K562 (cell line): ENCODE data around the gene CHST15. TPM values are rescaled to one million over a fixed set of nuclear protein-coding genes. Genes with fewer than 3 reads are reported as not detected.

Source experiments
- ATAC-seq: fragments of 200-7000 bp; cut with Tn5 transposase; 3 replicates; pipeline ENCODE4 v1.9.1; 2020; ENCODE audit warnings: moderate library complexity
- BruUV-seq: library from RNA; stranded (reverse); fragments of 400-500 nt; replicated peaks from 2 replicates; lab custom pipeline; 2021; lab: Mats Ljungman, UMichigan
- CTCF ChIA-PET: fragments of 300-600 bp; formaldehyde crosslinking; extraction: SDS; loops from one replicate; lab custom pipeline; 2021; ENCODE audit warnings: low intra/inter-chr PET ratio; lab: Yijun Ruan, JAX
- POLR2A ChIA-PET: fragments of 300-600, 350-650 bp; sonication (Branson Sonifier 250); formaldehyde crosslinking; extraction: SDS; loops from one replicate; lab custom pipeline; 2021; ENCODE audit warnings: antibody characterized with exemption, inconsistent platforms; lab: Yijun Ruan, JAX
- DNase-seq, 4 experiments: peaks; one replicate each; pipeline versions ENCODE4 v3.0.0 to v3.0.0-alpha.2; 2011 to 2018; ENCODE audit warnings: low spot score in 3 of 4, mixed read lengths in 3 of 4; ENCODE audit errors: extremely low read depth in 1 of 4
- FAIRE-seq: peaks from 2 replicates; lab custom pipeline; 2011; peaks lifted over from hg19 to GRCh38; lab: Jason Lieb, UNC
- H2AFZ ChIP-seq: 2 replicates; pipeline ENCODE4 v1.6.0; 2011; ENCODE audit warnings: low read depth, low read length, control low read depth, inconsistent platforms
- H3K27ac ChIP-seq: fragments of 200-600 bp; 3 replicates; pipeline ENCODE4 v1.8.0; 2011; ENCODE audit warnings: low read depth, mild to moderate bottlenecking, control low read depth, inconsistent platforms, low read length, moderate library complexity, mixed read lengths; ENCODE audit errors: extremely low read depth
- H3K27me3 ChIP-seq, 2 experiments: fragments of 300-600 bp in 1 of 2; 2 replicates in 1 of 2; 3 replicates in 1 of 2; pipeline versions ENCODE4 v1.6.0 to v1.8.0; 2011; ENCODE audit warnings: inconsistent platforms in 2 of 2, low read length in 2 of 2, mild to moderate bottlenecking in 1 of 2, mixed read lengths in 1 of 2, moderate library complexity in 1 of 2; ENCODE audit not compliant: control insufficient read depth in 2 of 2, insufficient read depth in 2 of 2
- H3K36me3 ChIP-seq: fragments of 300-600 bp; 3 replicates; pipeline ENCODE4 v1.8.0; 2011; ENCODE audit warnings: mild to moderate bottlenecking, low read length, inconsistent platforms; ENCODE audit not compliant: control insufficient read depth, insufficient read depth
- H3K4me1 ChIP-seq, 2 experiments: fragments of 200-600 bp in 1 of 2; replicated peaks in 1 of 2; 2 replicates in 1 of 2; 3 replicates in 1 of 2; pipeline versions ENCODE4 v1.5.1 to v1.8.0; 2011; ENCODE audit warnings: inconsistent platforms in 2 of 2, low read length in 2 of 2, mild to moderate bottlenecking in 1 of 2, mixed read lengths in 1 of 2, moderate library complexity in 1 of 2; ENCODE audit not compliant: control insufficient read depth in 2 of 2, insufficient read depth in 2 of 2
- H3K4me2 ChIP-seq: 2 replicates; pipeline ENCODE4 v1.6.1; 2011; ENCODE audit warnings: low read length, control low read depth, inconsistent platforms, mixed read lengths; ENCODE audit not compliant: insufficient read depth
- H3K4me3 ChIP-seq: fragments of 200-600 bp; sonication (generic), shearing (Covaris generic); 2 replicates; pipeline ENCODE4 v1.5.1; 2016; ENCODE audit warnings: control low read depth, inconsistent platforms
- H3K79me2 ChIP-seq: fragments of 200-600 bp; 3 replicates; pipeline ENCODE4 v1.8.0; 2011; ENCODE audit warnings: low read length, inconsistent platforms; ENCODE audit not compliant: control insufficient read depth, insufficient read depth
- H3K9ac ChIP-seq, 2 experiments: 2 replicates each; pipeline versions ENCODE4 v1.6.0 to v1.6.1; 2011; ENCODE audit warnings: low read depth in 2 of 2, low read length in 2 of 2, control low read depth in 1 of 2, inconsistent platforms in 1 of 2, mild to moderate bottlenecking in 1 of 2, mixed read lengths in 1 of 2; ENCODE audit not compliant: insufficient read depth in 1 of 2
- H3K9me1 ChIP-seq: one replicate; pipeline ENCODE4 v1.6.0; 2011; ENCODE audit warnings: inconsistent platforms, mild to moderate bottlenecking, low read length, moderate library complexity; ENCODE audit not compliant: control insufficient read depth, insufficient read depth
- H3K9me3 ChIP-seq: replicated peaks from 2 replicates; pipeline ENCODE4 v1.5.1; 2011; ENCODE audit warnings: low read depth, low read length, inconsistent platforms; ENCODE audit not compliant: control insufficient read depth, insufficient read depth
- H4K20me1 ChIP-seq: replicated peaks from 2 replicates; pipeline ENCODE4 v1.6.1; 2011; ENCODE audit warnings: low read length, inconsistent platforms, mixed read lengths; ENCODE audit not compliant: control insufficient read depth, insufficient read depth
- WGBS: fragments of 100-300 bp; shearing (Covaris generic); methylation state at CpG from one replicate; pipeline ENCODE4 v1.1.6; 2016; ENCODE audit warnings: low coverage, mixed read lengths; ENCODE audit not compliant: insufficient coverage; ENCODE audit errors: missing lambda C conversion rate; 5-methylcytosine and 5-hydroxymethylcytosine counted together
- in situ Hi-C: fragments of 300-500 bp; cut with MboI; formaldehyde crosslinking; loops from 4 replicates; pipeline ENCODE4 v1.15.0; 2018; ENCODE audit warnings: inconsistent platforms, mixed read lengths
- intact Hi-C: fragments of 100-400 bp; cut with micrococcal nuclease; formaldehyde crosslinking; loops from 2 replicates; pipeline ENCODE4 v1.14.2; 2022
- polyA plus RNA-seq, 8 experiments: library from polyadenylated mRNA; depleted of rRNA in 4 of 8; stranded (reverse) in 5 of 8; unstranded in 3 of 8; fragments of >200 nt; fragmentation: Nextera tagmentation in 2 of 8; fragmentation: Illumina TruSeq in 1 of 8; extraction: Ambion mirVana in 2 of 8; extraction: Trizol in 1 of 8; gene quantifications; 2 replicates each; pipeline versions ENCODE4 v1.2.1 to v1.2.3, GENCODE V29; 2011 to 2014; ENCODE audit warnings: inconsistent platforms in 1 of 8, missing spikeins in 1 of 8
- total RNA-seq, 7 experiments: library from RNA; depleted of rRNA in 6 of 7; stranded (reverse); fragments of >200 nt in 6 of 7; fragmentation: Illumina TruSeq in 2 of 7; extraction: Trizol in 2 of 7; gene quantifications; 2 replicates each; pipeline versions ENCODE4 v1.2.1 to v1.2.3, GENCODE V29; 2011 to 2021; ENCODE audit warnings: low replicate concordance in 1 of 7
- TF ChIP-seq, protein P1 (sequence below): IDR thresholded peaks from 2 replicates; pipeline ENCODE4 v1.6.1; 2014; ENCODE audit warnings: antibody characterized with exemption
- TF ChIP-seq, protein P2 (sequence below): fragments of 200-800 bp; sonication (Bioruptor generic); IDR thresholded peaks from 2 replicates; pipeline ENCODE4 v1.6.1; 2017; ENCODE audit warnings: missing genetic modification characterization, missing compliant biosample characterization

CHST15 gene
- total and polyA plus RNA-seq, 9 of the 15 experiments (the other 6 are each of a cell fraction or from before 2014, with no cell fraction given), result 0.04 to 0.16 (median 0.08) TPM

DNA sequence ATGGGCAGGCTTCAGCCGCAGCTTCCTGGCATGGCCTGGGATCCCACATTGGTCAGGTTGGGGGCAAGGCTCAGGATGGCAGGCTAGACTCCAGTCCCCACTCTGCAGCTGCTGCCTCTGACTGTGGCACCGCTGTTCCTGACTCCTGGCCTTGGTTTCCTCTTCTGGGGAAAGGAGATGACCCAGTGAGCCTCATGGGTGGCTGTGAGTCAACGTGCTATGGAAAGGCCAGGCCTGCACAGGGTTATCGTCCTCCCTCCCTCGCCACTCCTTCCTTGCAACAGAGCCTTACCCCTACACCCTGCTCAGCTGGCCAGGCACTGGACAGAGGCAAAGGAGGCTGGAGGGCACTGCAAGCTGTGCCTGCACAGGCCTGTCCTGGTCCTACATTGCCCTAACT lies 36.1 kb upstream of the CHST15 start:
- FAIRE-seq (no peak), ATAC-seq (no peak)

More for the DNA sequence above, 36.1 kb upstream of the CHST15 start:
- no TSS peak for BruUV-seq
- no peaks in the 10 kb centered on the region for H3K9me1 ChIP-seq
- in situ Hi-C loops, result no loop called here
- H4K20me1 ChIP-seq, result no peaks in the 10 kb centered on the region
- POLR2A ChIA-PET, result interaction anchor here (0.6 kb wide), 1 partner anchor 22 kb away, joined by 4 read pairs; no protein-coding TSS in a partner anchor
- no peaks in the 10 kb centered on the region for H3K79me2 ChIP-seq
- DNase-seq, result no peak
- H3K4me3 ChIP-seq, result no peak overlapping the region
- TF ChIP-seq, protein P1, sequence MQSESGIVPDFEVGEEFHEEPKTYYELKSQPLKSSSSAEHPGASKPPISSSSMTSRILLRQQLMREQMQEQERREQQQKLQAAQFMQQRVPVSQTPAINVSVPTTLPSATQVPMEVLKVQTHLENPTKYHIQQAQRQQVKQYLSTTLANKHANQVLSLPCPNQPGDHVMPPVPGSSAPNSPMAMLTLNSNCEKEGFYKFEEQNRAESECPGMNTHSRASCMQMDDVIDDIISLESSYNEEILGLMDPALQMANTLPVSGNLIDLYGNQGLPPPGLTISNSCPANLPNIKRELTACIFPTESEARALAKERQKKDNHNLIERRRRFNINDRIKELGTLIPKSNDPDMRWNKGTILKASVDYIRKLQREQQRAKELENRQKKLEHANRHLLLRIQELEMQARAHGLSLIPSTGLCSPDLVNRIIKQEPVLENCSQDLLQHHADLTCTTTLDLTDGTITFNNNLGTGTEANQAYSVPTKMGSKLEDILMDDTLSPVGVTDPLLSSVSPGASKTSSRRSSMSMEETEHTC, result no peak
- TF ChIP-seq, protein P2, sequence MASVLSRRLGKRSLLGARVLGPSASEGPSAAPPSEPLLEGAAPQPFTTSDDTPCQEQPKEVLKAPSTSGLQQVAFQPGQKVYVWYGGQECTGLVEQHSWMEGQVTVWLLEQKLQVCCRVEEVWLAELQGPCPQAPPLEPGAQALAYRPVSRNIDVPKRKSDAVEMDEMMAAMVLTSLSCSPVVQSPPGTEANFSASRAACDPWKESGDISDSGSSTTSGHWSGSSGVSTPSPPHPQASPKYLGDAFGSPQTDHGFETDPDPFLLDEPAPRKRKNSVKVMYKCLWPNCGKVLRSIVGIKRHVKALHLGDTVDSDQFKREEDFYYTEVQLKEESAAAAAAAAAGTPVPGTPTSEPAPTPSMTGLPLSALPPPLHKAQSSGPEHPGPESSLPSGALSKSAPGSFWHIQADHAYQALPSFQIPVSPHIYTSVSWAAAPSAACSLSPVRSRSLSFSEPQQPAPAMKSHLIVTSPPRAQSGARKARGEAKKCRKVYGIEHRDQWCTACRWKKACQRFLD (CRISPR knock-in tag), result no peak
- CTCF ChIA-PET, result no interaction called here
- H3K9ac ChIP-seq, result no peak overlapping the region
- H2AFZ ChIP-seq, result no peak overlapping the region
- H3K9me3 ChIP-seq, result no peaks in the 10 kb centered on the region
- no peaks in the 10 kb centered on the region for H3K4me1 ChIP-seq
- H3K27ac ChIP-seq, result no peak overlapping the region
- peaks cover 2 to 38% of the 10 kb centered on the region in 2 experiments; a peak in 3 of 5 replicates for H3K27me3 ChIP-seq
- H3K36me3 ChIP-seq, result no peaks in the 10 kb centered on the region
- intact Hi-C loops, result no loop called here
- WGBS, result 0% methylated on average over 4 of the region's 5 CpGs
- H3K4me2 ChIP-seq, result no peak overlapping the region
